ENCODE data around the gene BIN1. TPM values are rescaled to one million over a fixed set of nuclear protein-coding genes. Genes with fewer than 3 reads are reported as not detected.

BIN1 gene
- total RNA-seq, 1 experiment from 2014 or later, result 42.5 TPM

GRCh38 chr2:127023504-127023903, 83.5 kb downstream of the BIN1 start:
- peaks cover 9% of the 10 kb centered on the region for H3K27me3 Mint-ChIP-seq (ENCODE audit: low read depth)
- ATAC-seq (no peak), DNase-seq (ENCODE audit: low spot score) (no peak)
- ChIA-PET CTCF (no interaction called here), POLR2A (no interaction called here)
- no peak overlapping the region for H3K27ac Mint-ChIP-seq
- H3K4me1 Mint-ChIP-seq, result peaks cover 9% of the 10 kb centered on the region
- no peak overlapping the region for H3K4me3 Mint-ChIP-seq
- TF ChIP-seq ZNF121 (CRISPR knock-in tag; IDR thresholded peaks at IDR 0.05), result no peak
- no peak for TF ChIP-seq GABPB1 (CRISPR knock-in tag; IDR thresholded peaks at IDR 0.05)
- no peak for TF ChIP-seq CREM (CRISPR knock-in tag; IDR thresholded peaks at IDR 0.05)
- TF ChIP-seq, protein P1, sequence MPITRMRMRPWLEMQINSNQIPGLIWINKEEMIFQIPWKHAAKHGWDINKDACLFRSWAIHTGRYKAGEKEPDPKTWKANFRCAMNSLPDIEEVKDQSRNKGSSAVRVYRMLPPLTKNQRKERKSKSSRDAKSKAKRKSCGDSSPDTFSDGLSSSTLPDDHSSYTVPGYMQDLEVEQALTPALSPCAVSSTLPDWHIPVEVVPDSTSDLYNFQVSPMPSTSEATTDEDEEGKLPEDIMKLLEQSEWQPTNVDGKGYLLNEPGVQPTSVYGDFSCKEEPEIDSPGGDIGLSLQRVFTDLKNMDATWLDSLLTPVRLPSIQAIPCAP (CRISPR knock-in tag; IDR thresholded peaks at IDR 0.05), result no peak
- TF ChIP-seq JAZF1 (CRISPR knock-in tag; IDR thresholded peaks at IDR 0.05), result no peak
- TF ChIP-seq TEAD1 (CRISPR knock-in tag; IDR thresholded peaks at IDR 0.05), result no peak
- TF ChIP-seq, protein P2, sequence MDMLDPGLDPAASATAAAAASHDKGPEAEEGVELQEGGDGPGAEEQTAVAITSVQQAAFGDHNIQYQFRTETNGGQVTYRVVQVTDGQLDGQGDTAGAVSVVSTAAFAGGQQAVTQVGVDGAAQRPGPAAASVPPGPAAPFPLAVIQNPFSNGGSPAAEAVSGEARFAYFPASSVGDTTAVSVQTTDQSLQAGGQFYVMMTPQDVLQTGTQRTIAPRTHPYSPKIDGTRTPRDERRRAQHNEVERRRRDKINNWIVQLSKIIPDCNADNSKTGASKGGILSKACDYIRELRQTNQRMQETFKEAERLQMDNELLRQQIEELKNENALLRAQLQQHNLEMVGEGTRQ (CRISPR knock-in tag; IDR thresholded peaks at IDR 0.05), result no peak
- no peak for TF ChIP-seq SMAD4 (CRISPR knock-in tag; IDR thresholded peaks at IDR 0.05)
- TF ChIP-seq JUN (CRISPR knock-in tag; IDR thresholded peaks at IDR 0.05), result no peak
- no peak for TF ChIP-seq NR3C1 (CRISPR knock-in tag; conservative IDR thresholded peaks at IDR 0.05; ENCODE audit: low read depth)
- no peak for TF ChIP-seq ATF3 (CRISPR knock-in tag; conservative IDR thresholded peaks at IDR 0.05)
- TF ChIP-seq ATF1 (CRISPR knock-in tag; IDR thresholded peaks at IDR 0.05), result no peak
- H3K9me3 Mint-ChIP-seq, result peaks cover 10% of the 10 kb centered on the region; the same call in 1 of the 2 replicates
- H3K36me3 Mint-ChIP-seq, result no peaks in the 10 kb centered on the region

DNA sequence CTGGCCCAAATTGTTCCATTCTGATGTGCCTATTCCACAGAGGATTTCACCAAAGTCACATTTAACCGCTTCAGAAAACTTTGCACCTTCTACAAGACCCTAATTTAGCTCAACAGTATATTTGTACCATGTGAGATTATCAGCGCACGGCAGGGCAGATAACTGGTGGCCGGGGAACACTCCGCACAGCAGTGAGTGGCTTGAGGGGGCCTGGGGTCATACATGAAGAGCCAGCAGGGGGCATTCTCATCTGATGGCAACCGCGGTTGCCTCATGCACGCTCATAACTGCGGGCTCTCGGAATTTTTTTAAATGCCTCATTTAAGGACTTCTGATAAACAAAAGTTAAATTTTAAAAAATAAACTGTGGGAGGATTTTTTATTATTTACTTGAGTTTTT, 84.1 kb downstream of the BIN1 start:
- H3K27ac Mint-ChIP-seq, result no peak overlapping the region
- POLR2A ChIA-PET, result no interaction called here

More for the DNA sequence above, 84.1 kb downstream of the BIN1 start:
- Mint-ChIP-seq H3K36me3 (no peaks in the 10 kb centered on the region), H3K4me1 (peaks cover 9% of the 10 kb centered on the region), H3K9me3 (peaks cover 10% of the 10 kb centered on the region; the same call in 1 of the 2 replicates), H3K4me3 (no peak overlapping the region), H3K27me3 (ENCODE audit: low read depth) (peaks cover 9% of the 10 kb centered on the region)
- DNase-seq (ENCODE audit: low spot score) (no peak), ATAC-seq (no peak)
- TF ChIP-seq PRRX2 (CRISPR knock-in tag; IDR thresholded peaks at IDR 0.05) (no peak), ARID4B (CRISPR knock-in tag; IDR thresholded peaks at IDR 0.05; ENCODE audit: borderline replicate concordance) (no peak), CBFB (CRISPR knock-in tag; IDR thresholded peaks at IDR 0.05; ENCODE audit: low read depth) (no peak), FOXK1 (CRISPR knock-in tag; IDR thresholded peaks at IDR 0.05) (no peak), ZNF138 (CRISPR knock-in tag; conservative IDR thresholded peaks at IDR 0.05) (no peak), SMAD3 (CRISPR knock-in tag; IDR thresholded peaks at IDR 0.05; ENCODE audit: borderline replicate concordance) (no peak), E2F4 (CRISPR knock-in tag; IDR thresholded peaks at IDR 0.05; ENCODE audit: borderline replicate concordance, low read depth) (no peak), RELA (CRISPR knock-in tag; IDR thresholded peaks at IDR 0.05; ENCODE audit: borderline replicate concordance) (no peak), EMX1 (CRISPR knock-in tag; IDR thresholded peaks at IDR 0.05) (no peak), SOX15 (CRISPR knock-in tag; IDR thresholded peaks at IDR 0.05) (no peak), ZNF232 (CRISPR knock-in tag; IDR thresholded peaks at IDR 0.05) (no peak), MLX (CRISPR knock-in tag; IDR thresholded peaks at IDR 0.05) (no peak), CREM (CRISPR knock-in tag; IDR thresholded peaks at IDR 0.05) (no peak)
- CTCF ChIA-PET, result no interaction called here
